ENCODE results near the gene AKTIP.
"Not testable (repeated sequence)": the region's sequence is repeated elsewhere in the genome, so short reads cannot be mapped to it uniquely, and the experiment has no call there.

AKTIP gene

DNA sequence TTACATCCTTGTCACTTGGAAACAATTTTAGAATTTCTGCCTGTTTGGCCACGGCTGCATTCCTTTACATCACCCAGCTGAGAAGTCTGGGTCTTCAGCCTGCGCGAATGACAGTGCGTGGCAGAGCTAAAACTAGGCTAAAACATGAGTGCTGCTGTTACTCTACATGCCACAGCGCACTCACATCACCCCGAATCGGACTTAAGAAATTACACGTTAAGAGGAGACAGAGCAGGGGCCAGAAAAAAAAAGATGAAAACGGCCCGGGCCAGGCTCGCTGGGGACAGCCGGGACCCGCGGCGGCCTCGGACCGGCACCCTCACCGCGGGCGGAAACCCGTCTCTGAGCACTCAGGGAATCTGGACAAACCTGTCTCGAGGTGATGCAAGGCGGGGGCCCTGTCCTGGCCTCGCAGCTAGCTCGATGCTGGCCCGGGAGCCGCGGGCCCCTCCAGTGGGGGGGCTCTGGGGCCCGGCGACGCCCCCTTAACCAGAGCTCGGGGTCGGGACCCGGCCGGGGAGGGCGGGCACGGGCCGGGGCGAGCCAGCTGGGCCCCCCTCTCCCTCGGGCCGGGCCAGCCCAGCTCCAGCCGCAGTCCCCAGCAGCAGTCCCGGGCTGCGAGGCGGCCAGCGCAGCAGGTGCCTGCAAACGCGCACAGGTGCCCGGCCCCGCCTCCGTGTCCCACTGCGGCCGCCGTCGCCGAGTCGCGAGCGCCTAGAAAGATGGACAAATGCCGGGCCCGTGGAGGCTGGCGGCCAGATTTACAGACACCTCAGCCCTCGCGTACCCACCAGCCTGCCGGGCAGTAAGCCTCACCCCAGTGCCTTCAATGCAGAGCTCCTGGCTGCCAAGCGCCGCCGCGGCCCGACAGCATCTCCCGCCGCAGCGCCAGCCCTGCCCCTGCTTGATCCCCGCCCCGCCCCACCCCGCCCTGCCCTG is at the start of gene AKTIP:
Gene AKTIP (minus strand): TSS at position 879 of the 939 bp plus-strand sequence. CDS start 2,950 bp downstream, outside the sequence.
- peak; percentile 62 for DNase-seq (ENCODE audit: low read depth)

DNA sequence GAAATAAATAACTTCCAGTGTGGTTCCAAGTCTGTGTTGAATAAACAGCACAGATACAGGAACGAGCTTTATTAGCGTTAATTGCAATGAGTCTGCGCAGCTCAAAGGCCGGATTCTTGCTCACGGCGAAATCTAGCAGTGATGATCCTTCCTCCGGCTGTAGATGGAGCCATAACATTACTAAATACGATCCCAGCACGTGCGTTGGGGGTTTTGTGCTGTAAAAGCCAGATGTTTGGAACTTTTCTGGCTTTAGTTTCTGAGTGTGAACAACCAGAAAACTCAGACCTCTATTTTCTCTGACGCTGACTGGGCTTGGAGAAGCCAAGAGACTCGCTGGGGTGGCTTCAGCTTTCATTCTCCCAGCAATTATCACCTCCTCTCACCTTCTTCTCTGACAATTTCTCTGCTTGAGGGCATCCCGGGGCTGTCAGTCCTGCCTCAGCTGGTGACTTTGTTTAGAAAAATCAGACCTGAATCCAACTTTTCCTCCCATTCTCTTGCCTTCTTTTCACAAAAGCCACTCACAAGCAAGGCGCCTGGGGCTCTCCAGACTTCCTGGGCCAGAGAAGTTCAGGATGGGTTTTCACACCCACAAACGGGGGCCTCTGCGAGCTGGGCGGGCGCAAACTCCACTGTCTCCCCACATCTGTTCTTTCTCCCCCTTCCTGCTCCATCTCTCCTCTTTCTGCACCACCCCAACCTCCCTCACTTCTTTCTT is 47.1 kb upstream of the AKTIP start:
- peak; percentile 36 for DNase-seq (ENCODE audit: low read depth)

DNA sequence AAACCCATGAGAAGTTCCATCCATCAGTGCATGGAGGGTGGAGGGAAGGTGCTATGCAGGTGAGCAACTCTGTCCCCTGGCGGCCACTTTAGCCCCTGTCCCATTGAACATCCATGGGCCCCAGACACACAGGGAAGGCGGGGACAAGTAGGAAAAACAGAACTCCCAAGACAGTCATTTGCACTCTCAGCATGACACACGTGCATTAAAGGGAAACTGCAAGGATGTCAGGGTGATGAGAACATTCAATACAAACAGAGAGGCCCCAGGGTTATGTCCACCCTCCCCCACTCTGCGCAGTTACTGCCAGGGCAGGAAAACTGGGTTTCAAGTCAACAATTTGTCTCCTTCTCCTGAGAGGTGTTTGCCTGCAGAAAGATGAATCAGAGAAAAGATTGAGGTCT is 44.0 kb upstream of the AKTIP start:
- no peak for DNase-seq (ENCODE audit: low read depth)

DNA sequence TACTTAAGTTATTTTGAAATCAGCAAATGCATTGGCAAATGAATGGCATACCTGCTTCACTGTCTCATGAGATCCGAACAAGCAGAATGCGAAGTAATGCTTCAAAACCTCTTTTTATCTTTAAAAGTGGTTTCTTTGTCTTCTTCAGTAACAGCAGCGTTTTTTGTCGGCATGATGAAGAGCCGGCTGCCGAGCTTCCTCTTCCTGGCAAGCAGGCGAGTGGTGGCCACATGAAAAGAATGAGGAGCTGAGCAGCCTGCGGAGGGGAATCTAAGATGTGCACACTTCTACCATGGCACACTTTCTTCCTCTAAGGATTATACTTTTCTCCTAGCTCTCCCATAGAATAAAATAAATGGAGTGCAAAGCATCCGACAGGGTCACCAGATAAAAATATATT is 42.4 kb upstream of the AKTIP start:
- DNase-seq (ENCODE audit: low read depth), result peak; percentile 15

- DNase-seq (ENCODE audit: low read depth), result no peak
These were observed 39.3 kb upstream of the AKTIP start for GRCh38 chr16:53542283-53542682.

DNA sequence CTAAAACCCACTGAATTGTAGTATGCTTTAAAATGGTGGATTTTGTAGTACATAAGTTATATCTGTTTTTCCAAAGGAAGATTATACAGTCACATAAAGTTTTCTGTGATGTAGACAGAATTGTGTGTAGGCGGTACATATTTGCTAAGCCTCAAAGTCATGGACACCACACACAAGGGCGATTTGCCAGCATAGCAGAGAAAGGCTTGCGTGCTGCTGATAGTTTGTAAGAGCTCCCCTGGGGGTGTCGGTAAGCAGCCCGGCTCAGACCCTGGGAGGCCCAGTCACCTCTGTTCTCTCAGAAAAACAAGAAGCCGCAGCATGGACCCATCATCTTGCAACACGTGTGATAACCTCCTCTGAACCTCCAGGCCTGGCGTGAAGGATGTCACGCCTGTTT is 38.3 kb upstream of the AKTIP start:
- DNase-seq (ENCODE audit: low read depth), result no peak

- DNase-seq (ENCODE audit: low read depth), result not testable (repeated sequence)
These were observed 37.0 kb upstream of the AKTIP start for GRCh38 chr16:53539759-53540718.

DNA sequence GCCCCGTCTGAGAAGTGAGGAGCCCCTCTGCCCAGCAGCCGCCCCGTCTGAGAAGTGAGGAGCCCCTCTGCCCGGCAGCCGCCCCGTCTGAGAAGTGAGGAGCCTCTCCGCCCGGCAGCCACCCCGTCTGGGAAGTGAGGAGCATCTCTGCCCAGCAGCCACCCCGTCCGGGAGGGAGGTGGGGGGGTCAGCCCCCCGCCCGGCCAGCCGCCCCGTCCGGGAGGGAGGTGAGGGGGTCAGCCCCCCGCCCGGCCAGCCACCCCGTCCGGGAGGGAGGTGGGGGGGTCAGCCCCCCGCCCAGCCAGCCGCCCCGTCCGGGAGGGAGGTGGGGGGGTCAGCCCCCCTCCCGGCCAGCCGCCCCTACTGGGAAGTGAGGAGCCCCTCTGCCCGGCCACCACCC is 36.3 kb upstream of the AKTIP start:
- DNase-seq (ENCODE audit: low read depth), result not testable (repeated sequence)

DNA sequence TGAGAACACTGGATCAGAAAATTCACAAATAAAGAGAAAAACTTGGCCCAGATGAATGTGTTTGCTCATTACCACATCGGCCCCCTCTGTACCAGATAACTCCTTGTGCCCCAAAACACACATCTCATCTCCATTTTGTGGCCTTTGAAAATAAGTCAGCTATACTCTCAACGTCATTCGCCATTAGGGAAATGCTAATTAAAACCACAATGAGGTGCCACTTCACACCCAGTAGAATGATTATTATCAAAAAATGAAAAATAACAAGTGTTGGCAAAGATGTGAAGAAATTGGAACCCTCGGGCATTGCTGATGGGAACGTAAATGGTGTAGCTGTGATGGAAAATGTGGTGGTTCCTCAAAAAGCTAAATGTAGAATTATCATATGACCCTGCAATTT is 34.6 kb upstream of the AKTIP start:
- no peak for DNase-seq (ENCODE audit: low read depth)

DNA sequence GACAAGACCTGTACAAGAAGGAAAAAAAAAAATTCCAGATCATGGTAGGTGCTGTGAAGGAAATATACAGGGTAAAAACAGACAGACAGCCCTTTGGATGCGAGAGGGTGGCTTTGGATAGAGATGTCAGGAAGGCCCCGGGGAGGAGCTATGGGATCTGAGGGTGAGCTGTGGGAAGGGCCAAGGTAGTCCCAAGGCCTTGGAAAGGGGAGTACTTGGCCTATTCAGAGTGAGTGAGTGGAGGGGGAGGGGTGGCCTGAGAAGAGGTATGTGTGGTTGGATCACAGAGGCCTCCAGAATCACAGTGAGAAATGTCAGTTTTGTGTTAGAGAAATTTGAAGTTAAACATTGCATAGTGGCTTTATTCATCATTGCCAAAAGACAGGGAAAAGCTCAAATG is 31.2 kb upstream of the AKTIP start:
- DNase-seq (ENCODE audit: low read depth), result no peak

- no peak for DNase-seq (ENCODE audit: low read depth)
These were observed 27.7 kb upstream of the AKTIP start for GRCh38 chr16:53530741-53531140.

DNA sequence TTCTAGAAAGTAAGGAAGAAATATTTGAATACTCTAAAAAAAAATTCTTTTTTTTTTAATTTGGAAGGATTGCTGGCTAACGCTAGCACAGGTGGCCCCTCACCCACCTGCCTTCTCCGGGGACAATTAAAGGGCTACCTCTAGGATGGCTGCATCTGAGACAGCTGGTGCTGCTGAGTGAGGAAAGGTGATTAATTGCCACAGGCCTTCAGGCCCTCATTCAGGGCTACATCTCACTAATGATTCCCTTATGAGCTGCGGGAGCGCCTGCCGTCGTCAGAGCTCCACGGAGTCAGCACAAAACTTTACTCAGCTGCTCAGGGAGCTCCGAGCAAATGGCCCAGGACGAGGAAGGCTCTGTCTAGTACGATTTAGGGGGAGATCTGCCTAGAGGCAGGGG is 27.0 kb upstream of the AKTIP start:
- no peak for DNase-seq (ENCODE audit: low read depth)

DNA sequence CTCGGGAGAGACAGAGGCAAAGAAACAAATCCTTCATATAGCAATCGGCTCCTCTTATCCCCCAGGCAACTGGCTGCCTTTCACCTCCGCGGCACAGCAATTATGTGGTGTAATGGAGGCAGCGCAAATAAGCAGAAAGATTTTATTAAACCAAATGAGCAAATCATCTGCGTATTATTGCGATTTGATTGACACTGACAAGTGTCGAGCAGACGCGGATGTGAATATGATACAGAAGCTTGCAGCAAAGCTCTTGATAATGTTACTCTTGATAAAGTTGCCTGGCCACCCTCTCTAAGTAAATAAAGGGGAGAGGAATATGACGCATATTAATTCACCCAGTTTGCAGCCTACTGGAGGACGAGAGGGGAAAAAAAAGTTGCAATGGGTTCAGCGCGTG is 26.5 kb upstream of the AKTIP start:
- no peak for DNase-seq (ENCODE audit: low read depth)

- no peak for DNase-seq (ENCODE audit: low read depth)
These were observed 25.8 kb upstream of the AKTIP start for GRCh38 chr16:53528797-53529196.

DNA sequence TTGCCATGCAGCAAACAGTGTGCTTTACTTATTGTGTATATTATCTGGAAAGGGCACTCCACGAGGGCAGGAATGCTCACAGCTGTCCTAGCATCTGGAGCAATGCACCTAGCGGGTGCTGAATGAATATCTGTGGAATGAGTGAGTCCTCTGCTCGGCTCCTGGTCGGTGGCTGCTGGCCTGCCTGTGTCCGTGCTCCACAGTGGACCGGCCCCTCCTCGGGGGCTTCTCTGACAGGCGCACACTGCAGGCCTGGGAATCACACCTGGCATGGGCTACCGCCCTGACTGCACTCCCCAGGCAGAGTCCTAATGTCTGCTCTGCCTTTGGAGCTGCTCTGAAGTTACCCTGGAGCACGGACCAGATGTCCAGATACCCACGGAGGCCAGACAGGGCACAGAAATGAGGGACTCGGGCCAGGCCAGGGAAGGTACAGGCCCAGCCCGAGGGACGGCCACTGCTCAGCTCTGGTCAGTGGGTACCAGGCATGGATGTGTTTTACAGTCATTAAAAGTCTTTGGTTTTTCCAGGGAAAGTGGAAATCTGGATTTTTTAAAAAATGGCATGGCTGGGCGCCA is 21.1 kb upstream of the AKTIP start:
- DNase-seq (ENCODE audit: low read depth), result no peak

GRCh38 chr16:53523126-53523804 is 20.3 kb upstream of the AKTIP start:
- no peak for DNase-seq (ENCODE audit: low read depth)

DNA sequence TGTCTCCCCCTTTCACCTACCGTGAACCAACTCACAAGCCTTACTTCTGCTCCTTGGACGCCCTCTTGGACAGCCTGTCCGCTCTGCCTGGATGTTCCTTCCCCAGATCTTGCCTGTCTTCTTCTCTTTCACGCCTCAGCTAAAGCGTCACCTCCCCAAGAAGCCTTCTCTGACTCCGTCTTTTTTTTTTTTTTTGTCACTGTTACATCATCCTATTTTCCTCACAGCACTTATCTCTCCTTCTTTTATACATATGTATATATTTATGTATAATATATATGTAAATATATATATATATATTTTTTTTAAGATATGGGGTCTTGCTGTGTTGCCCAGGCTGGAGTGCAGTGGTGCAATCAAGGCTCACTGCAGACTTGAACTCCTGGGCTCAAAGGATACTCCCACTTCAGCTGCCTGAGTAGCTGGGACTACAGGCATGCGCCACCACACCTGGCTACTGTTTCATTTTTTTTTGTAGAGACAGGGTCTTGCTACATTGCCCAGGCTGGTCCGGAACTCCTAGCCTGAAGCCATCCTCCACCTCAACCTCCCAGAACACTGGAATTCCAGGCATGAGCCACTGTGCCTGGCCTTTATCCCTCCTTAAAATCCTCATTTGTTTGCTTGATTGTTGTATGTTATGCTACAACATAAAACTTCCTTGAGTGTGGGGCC is 16.5 kb upstream of the AKTIP start:
- no peak for DNase-seq (ENCODE audit: low read depth)

- DNase-seq (ENCODE audit: low read depth), result peak; percentile 59
These were observed 15.8 kb upstream of the AKTIP start for GRCh38 chr16:53518550-53519416.

GRCh38 chr16:53517851-53518250 is 14.8 kb upstream of the AKTIP start:
- no peak for DNase-seq (ENCODE audit: low read depth)

GRCh38 chr16:53515811-53516210 is 12.8 kb upstream of the AKTIP start:
- no peak for DNase-seq (ENCODE audit: low read depth)
